ENCODE data around the gene HOXC6. TPM values are rescaled to one million over a fixed set of nuclear protein-coding genes. Genes with fewer than 3 reads are reported as not detected.
"Not testable (repeated sequence)": the region's sequence is repeated elsewhere in the genome, so short reads cannot be mapped to it uniquely, and the experiment has no call there.

The HOXC6 gene
- total RNA-seq, 2 experiments from 2014 or later = not detected

- intact Hi-C loops (cut with DNase I, micrococcal nuclease) = no loop called here
- POLR2A ChIA-PET = no interaction called here
- Mint-ChIP-seq H3K9me3 (no peaks in the 10 kb centered on the region), H3K36me3 (ENCODE audit: low read depth) (no peaks in the 10 kb centered on the region), H3K4me3 (no peak overlapping the region), H3K4me1 (ENCODE audit: low read depth) (no peaks in the 10 kb centered on the region), H3K27me3 (peaks cover 49% of the 10 kb centered on the region), H3K27ac (no peak overlapping the region)
- no peak for TF ChIP-seq CTCF (IDR thresholded peaks at IDR 0.05)
- no peak overlapping the region for H3K27ac ChIP-seq (ENCODE audit: low read depth in 1 of 2, low read length in 2 of 2)
- no peak for DNase-seq
- ATAC-seq (ENCODE audit: poor library complexity) = no peak
- CTCF ChIA-PET = no interaction called here
- H3K9me3 ChIP-seq (ENCODE audit: control insufficient read depth in 1 of 2, insufficient read depth in 1 of 2, low read length in 2 of 2) = no peaks in the 10 kb centered on the region
- H3K27me3 ChIP-seq (ENCODE audit: control insufficient read depth in 1 of 2, insufficient read depth in 2 of 2, low read length in 2 of 2) = peaks cover 5 to 19% of the 10 kb centered on the region in 2 experiments
- H3K4me1 ChIP-seq (ENCODE audit: insufficient read depth, low read length) = no peaks in the 10 kb centered on the region
- H3K36me3 ChIP-seq (ENCODE audit: insufficient read depth, low read length) = no peaks in the 10 kb centered on the region
- H3K4me3 ChIP-seq (ENCODE audit: low read length) = no peak overlapping the region
These were observed 46.1 kb downstream of the HOXC6 start for GRCh38 chr12:54074308-54074707.

- POLR2A ChIA-PET = interaction anchor here (0.7 kb wide), 1 partner anchor 329 kb away, joined by 3 read pairs; no protein-coding TSS in a partner anchor
- no peak overlapping the region for H3K4me3 Mint-ChIP-seq
- intact Hi-C loops (cut with DNase I, micrococcal nuclease) = no loop called here
- no peak overlapping the region for H3K27ac Mint-ChIP-seq
- H3K36me3 Mint-ChIP-seq (ENCODE audit: low read depth) = no peaks in the 10 kb centered on the region
- H3K4me1 ChIP-seq (ENCODE audit: insufficient read depth, low read length) = no peaks in the 10 kb centered on the region
- H3K36me3 ChIP-seq (ENCODE audit: insufficient read depth, low read length) = no peaks in the 10 kb centered on the region
- H3K9me3 ChIP-seq (ENCODE audit: control insufficient read depth in 1 of 2, insufficient read depth in 1 of 2, low read length in 2 of 2) = no peaks in the 10 kb centered on the region
- no peak overlapping the region for H3K4me3 ChIP-seq (ENCODE audit: low read length)
- peaks cover 43% of the 10 kb centered on the region for H3K27me3 Mint-ChIP-seq
- no peak for ATAC-seq (ENCODE audit: poor library complexity)
- TF ChIP-seq CTCF (IDR thresholded peaks at IDR 0.05) = no peak
- peaks cover under 1% of the 10 kb centered on the region for H3K4me1 Mint-ChIP-seq (ENCODE audit: low read depth)
- H3K27me3 ChIP-seq (ENCODE audit: control insufficient read depth in 1 of 2, insufficient read depth in 2 of 2, low read length in 2 of 2) = peaks cover 5 to 13% of the 10 kb centered on the region in 2 experiments
- CTCF ChIA-PET = no interaction called here
- H3K9me3 Mint-ChIP-seq = no peaks in the 10 kb centered on the region
- no peak overlapping the region for H3K27ac ChIP-seq (ENCODE audit: low read depth in 1 of 2, low read length in 2 of 2)
- DNase-seq = no peak
These were observed 47.2 kb downstream of the HOXC6 start for GRCh38 chr12:54075409-54075808.

GRCh38 chr12:54075974-54076373 lies 47.7 kb downstream of the HOXC6 start:
- H3K27ac Mint-ChIP-seq = no peak overlapping the region
- no peak for ATAC-seq (ENCODE audit: poor library complexity)
- no peaks in the 10 kb centered on the region for H3K4me1 ChIP-seq (ENCODE audit: insufficient read depth, low read length)
- peaks cover 5 to 9% of the 10 kb centered on the region in 2 experiments for H3K27me3 ChIP-seq (ENCODE audit: control insufficient read depth in 1 of 2, insufficient read depth in 2 of 2, low read length in 2 of 2)
- no peaks in the 10 kb centered on the region for H3K36me3 ChIP-seq (ENCODE audit: insufficient read depth, low read length)
- ChIA-PET POLR2A (no interaction called here), CTCF (no interaction called here)
- no peaks in the 10 kb centered on the region for H3K9me3 Mint-ChIP-seq
- H3K4me3 ChIP-seq (ENCODE audit: low read length) = no peak overlapping the region
- H3K27ac ChIP-seq (ENCODE audit: low read depth in 1 of 2, low read length in 2 of 2) = no peak overlapping the region
- H3K27me3 Mint-ChIP-seq = peaks cover 37% of the 10 kb centered on the region
- intact Hi-C loops (cut with DNase I, micrococcal nuclease) = no loop called here
- no peak overlapping the region for H3K4me3 Mint-ChIP-seq
- no peaks in the 10 kb centered on the region for H3K36me3 Mint-ChIP-seq (ENCODE audit: low read depth)
- peaks cover 6% of the 10 kb centered on the region for H3K4me1 Mint-ChIP-seq (ENCODE audit: low read depth)
- no peak for TF ChIP-seq CTCF (IDR thresholded peaks at IDR 0.05)
- no peak for DNase-seq
- no peaks in the 10 kb centered on the region for H3K9me3 ChIP-seq (ENCODE audit: control insufficient read depth in 1 of 2, insufficient read depth in 1 of 2, low read length in 2 of 2)

- H3K36me3 Mint-ChIP-seq (ENCODE audit: low read depth); ATAC-seq (ENCODE audit: poor library complexity); H3K9me3 Mint-ChIP-seq; POLR2A ChIA-PET; H3K27ac Mint-ChIP-seq; H3K4me1 ChIP-seq (ENCODE audit: insufficient read depth, low read length); CTCF ChIA-PET; H3K4me3 ChIP-seq (ENCODE audit: low read length); H3K4me3 Mint-ChIP-seq; H3K27me3 ChIP-seq (ENCODE audit: control insufficient read depth in 1 of 2, insufficient read depth in 2 of 2, low read length in 2 of 2); H3K27ac ChIP-seq (ENCODE audit: low read depth in 1 of 2, low read length in 2 of 2); H3K9me3 ChIP-seq (ENCODE audit: control insufficient read depth in 1 of 2, insufficient read depth in 1 of 2, low read length in 2 of 2); DNase-seq; intact Hi-C loops (cut with DNase I, micrococcal nuclease); H3K36me3 ChIP-seq (ENCODE audit: insufficient read depth, low read length): not testable (repeated sequence)
- peaks cover 22% of the 10 kb centered on the region for H3K27me3 Mint-ChIP-seq
- H3K4me1 Mint-ChIP-seq (ENCODE audit: low read depth) = peaks cover 23% of the 10 kb centered on the region
These were observed 49.6 kb downstream of the HOXC6 start for GRCh38 chr12:54077843-54078242.

- H3K4me3 ChIP-seq (ENCODE audit: low read length); H3K27me3 ChIP-seq (ENCODE audit: control insufficient read depth in 1 of 2, insufficient read depth in 2 of 2, low read length in 2 of 2); intact Hi-C loops (cut with DNase I, micrococcal nuclease); H3K36me3 Mint-ChIP-seq (ENCODE audit: low read depth); ATAC-seq (ENCODE audit: poor library complexity); H3K9me3 Mint-ChIP-seq; H3K9me3 ChIP-seq (ENCODE audit: control insufficient read depth in 1 of 2, insufficient read depth in 1 of 2, low read length in 2 of 2); H3K27ac ChIP-seq (ENCODE audit: low read depth in 1 of 2, low read length in 2 of 2); CTCF ChIA-PET; H3K36me3 ChIP-seq (ENCODE audit: insufficient read depth, low read length); DNase-seq; POLR2A ChIA-PET: not testable (repeated sequence)
- peak overlapping the region; percentile 1 for H3K4me3 Mint-ChIP-seq
- peaks cover 14% of the 10 kb centered on the region for H3K4me1 ChIP-seq (ENCODE audit: insufficient read depth, low read length)
- peak overlapping the region; percentile 16 for H3K27ac Mint-ChIP-seq
- peaks cover 35% of the 10 kb centered on the region for H3K4me1 Mint-ChIP-seq (ENCODE audit: low read depth)
- H3K27me3 Mint-ChIP-seq = peaks cover 19% of the 10 kb centered on the region
These were observed 50.9 kb downstream of the HOXC6 start for GRCh38 chr12:54079115-54079514.

Measured in CD4-positive, alpha-beta T cell (primary cell).